Endodermal cell (in vitro differentiated cells): ENCODE data around the gene CACNA1S. TPM values are rescaled to one million over a fixed set of nuclear protein-coding genes. Genes with fewer than 3 reads are reported as not detected.

Experiments
- DNase-seq: peaks from one replicate; pipeline ENCODE4 v3.0.0-alpha.2; 2017
- H3K27ac ChIP-seq: 2 replicates; pipeline ENCODE4 v1.5.1; 2013; ENCODE audit warnings: mild to moderate bottlenecking, low read depth, low read length, moderate library complexity
- H3K27me3 ChIP-seq: 2 replicates; pipeline ENCODE4 v1.6.1; 2013; ENCODE audit warnings: mild to moderate bottlenecking, low read length, moderate library complexity; ENCODE audit not compliant: insufficient read depth, control insufficient read depth, poor library complexity, severe bottlenecking
- H3K36me3 ChIP-seq: 2 replicates; pipeline ENCODE4 v1.7.0; 2013; ENCODE audit warnings: mild to moderate bottlenecking, low read length, moderate library complexity; ENCODE audit not compliant: control insufficient read depth, insufficient read depth
- H3K4me1 ChIP-seq: one replicate; pipeline ENCODE4 v1.7.0; 2013; ENCODE audit warnings: low read length; ENCODE audit not compliant: control insufficient read depth, insufficient read depth
- H3K4me3 ChIP-seq: 2 replicates; pipeline ENCODE4 v1.5.1; 2013; ENCODE audit warnings: mild to moderate bottlenecking, low read length, moderate library complexity
- H3K9ac ChIP-seq: 2 replicates; pipeline ENCODE4 v1.6.1; 2013; ENCODE audit warnings: mild to moderate bottlenecking, low read length, moderate library complexity; ENCODE audit not compliant: poor library complexity, severe bottlenecking; ENCODE audit errors: extremely low read depth
- H3K9me3 ChIP-seq: 2 replicates; pipeline ENCODE4 v1.6.1; 2013; ENCODE audit warnings: mild to moderate bottlenecking, low read length, moderate library complexity; ENCODE audit not compliant: control insufficient read depth
- H3K27ac Mint-ChIP-seq: 2 replicates; pipeline ENCODE4 v1.8.0; 2020; ENCODE audit warnings: mixed read lengths
- H3K27me3 Mint-ChIP-seq: 2 replicates; pipeline ENCODE4 v1.8.0; 2021; ENCODE audit warnings: mild to moderate bottlenecking, mixed read lengths; ENCODE audit not compliant: insufficient read depth
- H3K36me3 Mint-ChIP-seq: 2 replicates; pipeline ENCODE4 v1.8.0; 2020; ENCODE audit warnings: low read depth, mixed read lengths
- H3K4me1 Mint-ChIP-seq: 2 replicates; pipeline ENCODE4 v1.8.0; 2020; ENCODE audit warnings: mixed read lengths
- H3K4me3 Mint-ChIP-seq: 2 replicates; pipeline ENCODE4 v1.8.0; 2020; ENCODE audit warnings: mild to moderate bottlenecking, moderate library complexity, mixed read lengths
- H3K9me3 Mint-ChIP-seq: 2 replicates; pipeline ENCODE4 v1.8.0; 2020; ENCODE audit warnings: mild to moderate bottlenecking, mixed read lengths
- CTCF ChIP-seq: fragments of 200-600 bp; sonication (generic); conservative IDR thresholded peaks from 2 replicates; pipeline ENCODE4 v1.5.0; 2021; ENCODE audit warnings: antibody characterized with exemption, mild to moderate bottlenecking
- WGBS, 2 experiments: methylation state at CpG; one replicate each; pipeline versions ENCODE4 v1.1.5 to v1.1.7; 2013; ENCODE audit warnings: missing lambda C conversion rate in 2 of 2, mixed read lengths in 1 of 2; ENCODE audit not compliant: insufficient coverage in 1 of 2, insufficient read length in 1 of 2; 5-methylcytosine and 5-hydroxymethylcytosine counted together
- total RNA-seq, 2 donors: library from RNA; stranded (reverse); fragmentation: NEBNext Ultra II Directional in 1 of 2; extraction: Animal tissue kit (Norgen Biotek cat#: 25700) in 1 of 2; gene quantifications; 2 replicates in 1 of 2; 3 replicates in 1 of 2; pipeline ENCODE4 v1.2.1, GENCODE V29; 2021

The CACNA1S gene
- total RNA-seq, 2 donors from 2014 or later = 0.11 to 0.13 TPM

GRCh38 chr1:201153474-201154388 lies 41.5 kb upstream of the CACNA1S start:
- H3K27ac Mint-ChIP-seq = peak overlapping the region; percentile 94
- peaks cover 36% of the 10 kb centered on the region for H3K36me3 Mint-ChIP-seq
- H3K36me3 ChIP-seq = peaks cover 42% of the 10 kb centered on the region
- no peak for DNase-seq
- peak overlapping the region; percentile 87 for H3K4me3 Mint-ChIP-seq
- H3K9ac ChIP-seq = peak overlapping the region; percentile 83
- no peaks in the 10 kb centered on the region for H3K9me3 ChIP-seq
- peaks cover 4% of the 10 kb centered on the region for H3K4me1 ChIP-seq
- peak overlapping the region; percentile 88 for H3K4me3 ChIP-seq
- H3K27ac ChIP-seq = no peak overlapping the region
- H3K27me3 ChIP-seq = no peaks in the 10 kb centered on the region
- H3K9me3 Mint-ChIP-seq = no peaks in the 10 kb centered on the region
- 0 to 3% methylated on average over 14 to 37 of the region's 37 CpGs for WGBS, 2 experiments
- peaks cover 2% of the 10 kb centered on the region for H3K27me3 Mint-ChIP-seq
- H3K4me1 Mint-ChIP-seq = peaks cover 39% of the 10 kb centered on the region
- TF ChIP-seq CTCF = no peak

- peak; percentile 71 for TF ChIP-seq CTCF
- DNase-seq = no peak
Observed at GRCh38 chr1:201149400-201149799, 37.2 kb upstream of the CACNA1S start.

GRCh38 chr1:201147396-201148015 lies 35.3 kb upstream of the CACNA1S start:
- DNase-seq = no peak
- Histone ChIP-seq H3K9ac (no peak overlapping the region), H3K9me3 (no peaks in the 10 kb centered on the region), H3K27ac (no peak overlapping the region), H3K4me1 (no peaks in the 10 kb centered on the region), H3K4me3 (no peak overlapping the region), H3K36me3 (peaks cover 98% of the 10 kb centered on the region), H3K27me3 (no peaks in the 10 kb centered on the region)
- Mint-ChIP-seq H3K27ac (no peak overlapping the region), H3K36me3 (peaks cover 93% of the 10 kb centered on the region), H3K4me1 (peaks cover 16% of the 10 kb centered on the region), H3K4me3 (no peak overlapping the region), H3K9me3 (no peaks in the 10 kb centered on the region), H3K27me3 (no peaks in the 10 kb centered on the region)
- 90 to 95% methylated on average over 8 to 12 of the region's 13 CpGs for WGBS, 2 experiments
- TF ChIP-seq CTCF = no peak

More at GRCh38 chr1:201149400-201149799, 37.2 kb upstream of the CACNA1S start:
- Mint-ChIP-seq H3K27ac (peak overlapping the region; percentile 48), H3K27me3 (no peaks in the 10 kb centered on the region), H3K9me3 (no peaks in the 10 kb centered on the region), H3K4me1 (peaks cover 25% of the 10 kb centered on the region), H3K4me3 (no peak overlapping the region), H3K36me3 (peaks cover 75% of the 10 kb centered on the region)
- Histone ChIP-seq H3K9me3 (no peaks in the 10 kb centered on the region), H3K4me3 (no peak overlapping the region), H3K27ac (no peak overlapping the region), H3K4me1 (no peaks in the 10 kb centered on the region), H3K36me3 (peaks cover 84% of the 10 kb centered on the region), H3K27me3 (no peaks in the 10 kb centered on the region), H3K9ac (no peak overlapping the region)
- 85 to 92% methylated on average over 4 of the region's 4 CpGs for WGBS, 2 experiments
